Cardiac muscle cell (in vitro differentiated cells and primary cell): Measurements from ENCODE around the gene CABCOCO1. TPM values are rescaled to one million over a fixed set of nuclear protein-coding genes. Genes with fewer than 3 reads are reported as not detected.

Experiments
- DNase-seq, 2 donors: peaks; one replicate each; pipeline versions ENCODE4 v3.0.0 to v3.0.0-alpha.2; 2010 to 2017; ENCODE audit warnings: low read depth in 1 of 2, low spot score in 1 of 2
- H3K27ac ChIP-seq: fragments of 200-600 bp; sonication (generic); 2 replicates; pipeline ENCODE4 v1.5.1; 2016
- H3K27me3 ChIP-seq: fragments of 200-600 bp; sonication (generic); 2 replicates; pipeline ENCODE4 v1.6.0; 2016; ENCODE audit warnings: control low read depth
- H3K36me3 ChIP-seq: fragments of 200-600 bp; sonication (generic); 2 replicates; pipeline ENCODE4 v1.5.1; 2016; ENCODE audit warnings: control low read depth
- H3K4me1 ChIP-seq: fragments of 200-600 bp; sonication (generic); 2 replicates; pipeline ENCODE4 v1.8.1; 2017; ENCODE audit warnings: low read depth, mild to moderate bottlenecking, mixed run types
- H3K4me3 ChIP-seq: fragments of 200-600 bp; sonication (generic); 2 replicates; pipeline ENCODE4 v1.5.1; 2016; ENCODE audit warnings: mild to moderate bottlenecking
- H3K9me3 ChIP-seq: fragments of 200-600 bp; sonication (generic); 2 replicates; pipeline ENCODE4 v1.5.1; 2017; ENCODE audit warnings: low read depth, mild to moderate bottlenecking, control low read depth
- polyA plus RNA-seq: library from polyadenylated mRNA; unstranded; fragments of >200 nt; fragmentation: Nextera tagmentation; extraction: Ambion mirVana; gene quantifications from 2 replicates; pipeline ENCODE4 v1.2.1, GENCODE V29; 2016
- total RNA-seq: library from RNA; depleted of rRNA; stranded (reverse); fragments of >200 nt; gene quantifications from 2 replicates; pipeline ENCODE4 v1.2.3, GENCODE V29; 2016
- TF ChIP-seq, protein P1 (sequence below): IDR thresholded peaks from 2 replicates; pipeline ENCODE4 v1.5.1; 2012; ENCODE audit warnings: low read depth, mild to moderate bottlenecking, low read length

Gene CABCOCO1
- total and polyA plus RNA-seq, 2 experiments from 2014 or later = 1.5 TPM

DNA sequence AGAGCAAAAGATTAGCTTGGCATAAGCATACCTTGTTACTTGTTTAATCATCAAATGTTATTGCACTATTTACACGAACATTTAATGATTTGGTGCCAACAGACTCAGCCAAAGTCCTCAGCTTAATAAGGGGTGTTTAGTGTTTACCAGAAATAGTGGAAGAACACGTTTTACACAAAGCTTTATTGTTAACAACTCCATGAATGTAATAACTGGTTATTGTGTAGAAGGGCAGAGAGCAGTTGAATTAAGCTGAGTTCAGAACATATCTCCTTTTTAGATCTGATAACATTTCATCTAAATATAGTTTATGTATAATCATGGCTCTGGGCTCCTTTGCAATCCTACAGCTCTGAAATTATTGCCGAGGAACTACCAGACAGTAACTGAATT is 99.1 kb downstream of the CABCOCO1 start:
- H3K4me3 ChIP-seq = no peak overlapping the region
- no peaks in the 10 kb centered on the region for H3K9me3 ChIP-seq
- no peaks in the 10 kb centered on the region for H3K36me3 ChIP-seq
- no peak for DNase-seq
- TF ChIP-seq, protein P1, sequence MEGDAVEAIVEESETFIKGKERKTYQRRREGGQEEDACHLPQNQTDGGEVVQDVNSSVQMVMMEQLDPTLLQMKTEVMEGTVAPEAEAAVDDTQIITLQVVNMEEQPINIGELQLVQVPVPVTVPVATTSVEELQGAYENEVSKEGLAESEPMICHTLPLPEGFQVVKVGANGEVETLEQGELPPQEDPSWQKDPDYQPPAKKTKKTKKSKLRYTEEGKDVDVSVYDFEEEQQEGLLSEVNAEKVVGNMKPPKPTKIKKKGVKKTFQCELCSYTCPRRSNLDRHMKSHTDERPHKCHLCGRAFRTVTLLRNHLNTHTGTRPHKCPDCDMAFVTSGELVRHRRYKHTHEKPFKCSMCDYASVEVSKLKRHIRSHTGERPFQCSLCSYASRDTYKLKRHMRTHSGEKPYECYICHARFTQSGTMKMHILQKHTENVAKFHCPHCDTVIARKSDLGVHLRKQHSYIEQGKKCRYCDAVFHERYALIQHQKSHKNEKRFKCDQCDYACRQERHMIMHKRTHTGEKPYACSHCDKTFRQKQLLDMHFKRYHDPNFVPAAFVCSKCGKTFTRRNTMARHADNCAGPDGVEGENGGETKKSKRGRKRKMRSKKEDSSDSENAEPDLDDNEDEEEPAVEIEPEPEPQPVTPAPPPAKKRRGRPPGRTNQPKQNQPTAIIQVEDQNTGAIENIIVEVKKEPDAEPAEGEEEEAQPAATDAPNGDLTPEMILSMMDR = no peak
- H3K27me3 ChIP-seq = no peaks in the 10 kb centered on the region
- no peaks in the 10 kb centered on the region for H3K4me1 ChIP-seq
- H3K27ac ChIP-seq = no peak overlapping the region

DNA sequence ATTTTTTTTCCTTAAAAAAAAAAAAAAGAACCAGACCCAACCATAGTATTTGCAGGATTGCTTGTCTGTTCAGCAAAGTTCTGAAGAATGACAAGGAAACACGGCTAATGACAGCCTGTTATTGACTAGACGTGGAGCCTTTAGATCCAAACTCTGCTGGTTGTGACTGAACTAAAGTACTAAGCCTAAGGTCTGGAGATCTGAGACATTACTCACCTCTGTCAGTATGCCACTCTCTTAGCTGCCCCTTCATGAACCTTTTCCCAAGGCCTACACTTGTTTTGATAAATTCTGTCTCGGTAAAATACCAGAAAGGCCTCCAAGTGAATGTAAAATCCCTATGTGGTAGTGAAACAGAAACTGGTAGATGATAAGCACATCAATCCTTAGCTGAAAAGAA is 101.0 kb downstream of the CABCOCO1 start:
- Histone ChIP-seq H3K27me3 (no peaks in the 10 kb centered on the region), H3K27ac (no peak overlapping the region), H3K36me3 (no peaks in the 10 kb centered on the region), H3K4me3 (no peak overlapping the region), H3K4me1 (no peaks in the 10 kb centered on the region), H3K9me3 (no peaks in the 10 kb centered on the region)
- DNase-seq = peak in 1 of 2 donors; percentile 10
- TF ChIP-seq, protein P1 = no peak

DNA sequence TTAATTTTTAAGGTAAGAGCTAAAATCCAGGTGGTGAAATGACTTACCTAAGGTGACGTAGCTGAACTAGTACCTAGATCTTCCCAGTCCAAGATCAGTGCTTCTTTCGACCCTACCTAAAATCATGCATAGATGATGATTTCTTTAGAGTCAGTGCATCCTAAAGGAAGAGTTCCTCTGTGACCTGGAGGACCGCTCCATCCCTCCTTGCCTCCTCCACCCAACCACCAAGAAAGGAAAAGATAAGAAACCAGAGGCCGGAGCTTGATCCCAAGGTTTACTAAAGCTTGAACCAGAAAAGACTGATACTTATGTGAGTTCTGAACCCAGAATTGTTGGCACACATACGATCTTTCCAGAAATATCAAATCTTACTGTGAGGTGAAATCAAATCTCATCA is 101.8 kb downstream of the CABCOCO1 start:
- no peaks in the 10 kb centered on the region for H3K27me3 ChIP-seq
- no peak for DNase-seq
- H3K9me3 ChIP-seq = no peaks in the 10 kb centered on the region
- H3K4me1 ChIP-seq = no peaks in the 10 kb centered on the region
- TF ChIP-seq, protein P1 = no peak
- H3K27ac ChIP-seq = no peak overlapping the region
- no peaks in the 10 kb centered on the region for H3K36me3 ChIP-seq
- H3K4me3 ChIP-seq = no peak overlapping the region

DNA sequence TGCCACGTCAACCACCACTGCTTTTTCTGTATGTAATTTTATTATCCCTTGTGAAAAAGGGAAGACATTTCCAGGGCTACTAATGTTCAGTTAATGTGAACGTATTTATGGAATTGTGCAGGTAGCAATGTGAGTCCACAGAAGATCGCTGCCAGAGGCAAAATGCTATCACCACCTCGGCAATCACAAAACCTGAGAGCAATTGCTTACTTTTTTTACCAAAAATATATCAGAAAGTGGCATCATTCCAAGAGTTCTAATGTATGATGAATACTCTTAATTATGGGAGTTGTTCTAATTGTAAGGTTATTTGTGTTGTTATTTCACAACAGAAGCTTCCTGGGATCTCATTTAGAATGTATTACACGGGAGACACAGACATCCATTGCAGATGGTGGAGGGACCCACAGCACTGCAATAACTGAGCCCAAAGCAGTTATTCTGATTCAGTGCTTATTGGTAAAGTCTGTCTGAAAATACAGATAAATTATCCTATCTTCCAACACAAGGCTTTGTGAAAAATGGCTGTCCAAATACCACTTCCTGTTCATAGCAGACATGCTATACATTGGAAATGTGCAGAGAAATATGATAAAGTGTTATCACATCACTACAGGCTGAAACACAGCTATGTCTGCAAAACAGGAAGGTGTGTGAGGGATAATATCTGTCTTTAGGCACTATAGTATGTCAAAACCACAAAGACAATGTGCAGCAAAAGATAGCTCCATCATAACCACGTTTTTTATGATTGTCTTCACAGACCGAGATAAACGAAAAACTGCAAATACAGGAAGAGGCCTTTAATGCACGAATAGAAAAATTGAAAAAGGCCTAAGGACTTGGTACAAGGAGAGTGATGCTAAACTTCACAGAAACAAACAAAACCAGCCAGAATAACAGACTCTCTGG is 102.7 kb downstream of the CABCOCO1 start:
- no peaks in the 10 kb centered on the region for H3K4me1 ChIP-seq
- H3K9me3 ChIP-seq = no peaks in the 10 kb centered on the region
- no peak overlapping the region for H3K27ac ChIP-seq
- DNase-seq = no peak
- no peak overlapping the region for H3K4me3 ChIP-seq
- TF ChIP-seq, protein P1 = no peak
- no peaks in the 10 kb centered on the region for H3K36me3 ChIP-seq
- no peaks in the 10 kb centered on the region for H3K27me3 ChIP-seq

DNA sequence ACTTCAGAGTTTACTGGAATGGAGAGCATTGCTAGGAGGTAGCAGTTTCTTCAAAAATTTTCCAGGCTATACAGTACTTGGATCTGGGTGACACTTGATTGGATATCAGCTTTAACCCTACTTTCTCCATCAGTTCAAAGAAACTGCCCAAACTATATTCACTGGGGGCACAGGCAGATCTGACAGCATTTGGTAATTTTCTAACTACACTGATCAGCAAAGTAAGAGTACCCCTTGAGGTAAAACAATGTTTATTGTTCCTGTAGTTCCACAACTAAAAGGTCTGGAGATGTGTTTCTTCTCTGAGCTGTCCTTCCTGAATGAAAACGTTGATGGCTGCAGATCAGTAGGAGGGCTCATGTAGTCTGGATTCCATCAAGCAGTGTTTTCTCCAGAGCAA is 104.2 kb downstream of the CABCOCO1 start:
- no peaks in the 10 kb centered on the region for H3K9me3 ChIP-seq
- H3K4me3 ChIP-seq = no peak overlapping the region
- TF ChIP-seq, protein P1 = no peak
- H3K36me3 ChIP-seq = no peaks in the 10 kb centered on the region
- H3K27me3 ChIP-seq = no peaks in the 10 kb centered on the region
- no peak for DNase-seq
- no peaks in the 10 kb centered on the region for H3K4me1 ChIP-seq
- no peak overlapping the region for H3K27ac ChIP-seq
